SKM-1 (cell line): ENCODE results near the gene NHLRC2.
"Not testable (repeated sequence)": the region's sequence is repeated elsewhere in the genome, so short reads cannot be mapped to it uniquely, and the experiment has no call there.

Experiments used
- DNase-seq: peaks from one replicate; lab custom pipeline; 2025; ENCODE audit not compliant: unreplicated experiment; lab: John Stamatoyannopoulos, UW

Gene NHLRC2, protein sequence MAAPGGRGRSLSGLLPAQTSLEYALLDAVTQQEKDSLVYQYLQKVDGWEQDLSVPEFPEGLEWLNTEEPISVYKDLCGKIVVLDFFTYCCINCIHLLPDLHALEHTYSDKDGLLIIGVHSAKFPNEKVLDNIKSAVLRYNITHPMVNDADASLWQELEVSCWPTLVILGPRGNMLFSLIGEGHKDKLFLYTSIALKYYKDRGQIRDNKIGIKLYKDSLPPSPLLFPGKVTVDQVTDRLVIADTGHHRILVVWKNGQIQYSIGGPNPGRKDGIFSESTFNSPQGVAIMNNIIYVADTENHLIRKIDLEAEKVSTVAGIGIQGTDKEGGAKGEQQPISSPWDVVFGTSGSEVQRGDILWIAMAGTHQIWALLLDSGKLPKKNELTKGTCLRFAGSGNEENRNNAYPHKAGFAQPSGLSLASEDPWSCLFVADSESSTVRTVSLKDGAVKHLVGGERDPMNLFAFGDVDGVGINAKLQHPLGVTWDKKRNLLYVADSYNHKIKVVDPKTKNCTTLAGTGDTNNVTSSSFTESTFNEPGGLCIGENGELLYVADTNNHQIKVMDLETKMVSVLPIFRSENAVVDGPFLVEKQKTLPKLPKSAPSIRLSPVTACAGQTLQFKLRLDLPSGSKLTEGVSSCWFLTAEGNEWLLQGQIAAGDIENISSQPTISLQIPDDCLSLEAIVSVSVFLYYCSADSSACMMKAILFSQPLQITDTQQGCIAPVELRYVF

GRCh38 chr10:113854013-113854760 is at the start of gene NHLRC2, which contains the start of gene DCLRE1A:
Gene NHLRC2 (plus strand): TSS chr10:113854661. CDS start chr10:113854873, 212 bp downstream.
Gene DCLRE1A (minus strand): TSS chr10:113854082. CDS start chr10:113853182, 900 bp downstream.
- DNase-seq: peak; percentile 66

DNA sequence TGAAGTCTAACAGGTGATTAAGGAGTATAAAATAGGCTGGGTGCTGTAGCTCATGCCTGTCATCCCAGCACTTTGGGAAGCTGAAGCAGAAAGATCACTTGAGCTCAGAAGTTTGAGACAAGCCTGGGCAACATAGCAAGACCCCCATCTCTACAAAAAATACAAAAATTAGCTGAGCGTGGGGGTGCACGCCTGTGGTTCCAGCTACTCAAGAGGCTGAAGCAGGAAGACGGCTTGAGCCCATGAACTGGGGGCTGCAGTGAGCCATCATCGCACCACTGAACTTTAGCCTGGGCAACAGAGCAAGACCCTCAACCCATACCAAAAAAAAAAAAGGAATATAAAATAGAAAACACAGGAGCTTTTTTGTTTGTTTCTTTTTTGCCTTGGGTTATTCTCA is 48.0 kb upstream of the NHLRC2 start:
- no peak for DNase-seq

- DNase-seq: no peak
Observed at GRCh38 chr10:113808168-113808567, 46.3 kb upstream of the NHLRC2 start.

DNA sequence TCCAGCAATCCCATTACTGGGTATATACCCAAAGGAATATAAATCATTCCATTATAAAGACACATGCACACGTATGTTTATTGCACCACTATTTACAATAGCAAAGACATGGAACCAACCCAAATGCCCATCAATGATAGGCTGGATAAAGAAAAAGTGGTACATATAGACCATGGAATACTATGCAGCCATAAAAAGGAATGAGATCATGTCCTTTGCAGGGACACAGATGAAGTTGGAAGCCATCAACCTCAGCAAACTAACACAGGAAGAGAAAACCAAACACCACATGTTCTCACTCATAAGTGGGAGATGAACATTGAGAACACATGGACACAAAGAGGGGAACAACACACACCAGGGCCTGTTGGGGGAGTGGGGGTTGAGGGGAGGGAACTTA is 39.8 kb upstream of the NHLRC2 start:
- DNase-seq: not testable (repeated sequence)

GRCh38 chr10:113819989-113820388 is 34.5 kb upstream of the NHLRC2 start:
- no peak for DNase-seq

- DNase-seq: no peak
Observed at GRCh38 chr10:113820507-113820906, 34.0 kb upstream of the NHLRC2 start.

DNA sequence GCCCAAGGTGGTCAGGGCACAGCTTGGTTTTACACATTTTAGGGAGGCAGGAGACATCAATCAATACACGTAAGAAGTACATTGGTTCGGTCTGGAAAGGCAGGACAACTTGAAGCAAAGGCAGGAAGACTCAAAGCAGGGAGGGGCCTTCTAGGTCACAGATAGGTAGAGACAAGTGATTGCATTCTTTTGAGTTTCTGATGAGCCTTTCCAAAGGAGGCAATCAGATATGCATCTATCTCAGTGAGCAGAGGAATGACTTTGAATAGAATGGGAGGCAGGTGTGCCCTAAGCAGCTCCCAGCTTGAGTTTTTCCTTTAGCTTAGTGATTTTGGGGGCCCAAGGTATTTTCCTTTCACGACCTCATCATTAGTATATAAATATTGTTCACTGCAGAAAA is 33.2 kb upstream of the NHLRC2 start:
- DNase-seq: not testable (repeated sequence)

DNA sequence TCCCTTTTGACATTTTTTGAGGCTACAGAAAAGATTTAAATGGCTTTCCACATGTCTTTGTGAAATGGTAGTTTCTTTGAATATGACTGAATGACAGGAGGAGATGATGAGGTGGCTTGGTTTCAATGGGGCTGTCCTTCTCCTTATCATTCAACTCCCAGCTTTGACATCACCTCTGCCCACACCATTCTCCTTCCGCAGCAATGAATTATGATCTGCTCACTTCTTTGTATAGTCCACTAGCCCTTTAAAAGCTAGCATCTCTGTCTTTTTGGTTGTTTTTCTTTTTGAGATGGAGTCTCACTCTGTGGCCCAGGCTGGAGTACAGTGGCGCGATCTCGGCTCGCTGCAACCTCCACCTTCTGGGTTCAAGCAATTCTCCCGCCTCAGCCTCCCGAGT is 32.3 kb upstream of the NHLRC2 start:
- DNase-seq: no peak

DNA sequence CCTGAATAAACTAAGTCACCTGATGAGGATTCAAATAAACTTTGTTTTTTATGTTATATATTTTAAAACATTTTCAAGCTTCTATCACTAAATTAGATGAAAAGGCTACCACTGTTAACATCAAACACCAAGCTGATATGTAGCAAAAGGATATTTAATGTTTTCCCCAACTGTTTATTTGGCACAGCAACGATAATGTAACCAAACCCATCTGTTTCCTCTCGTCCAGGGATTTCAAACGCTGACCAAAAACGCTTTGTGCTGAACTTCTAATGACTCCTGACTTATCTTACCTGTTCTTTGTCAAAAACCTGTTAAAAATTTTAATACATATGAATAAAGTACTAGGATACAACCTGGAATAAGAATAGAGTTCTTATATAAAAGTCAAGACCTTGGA is 31.1 kb upstream of the NHLRC2 start:
- no peak for DNase-seq

DNA sequence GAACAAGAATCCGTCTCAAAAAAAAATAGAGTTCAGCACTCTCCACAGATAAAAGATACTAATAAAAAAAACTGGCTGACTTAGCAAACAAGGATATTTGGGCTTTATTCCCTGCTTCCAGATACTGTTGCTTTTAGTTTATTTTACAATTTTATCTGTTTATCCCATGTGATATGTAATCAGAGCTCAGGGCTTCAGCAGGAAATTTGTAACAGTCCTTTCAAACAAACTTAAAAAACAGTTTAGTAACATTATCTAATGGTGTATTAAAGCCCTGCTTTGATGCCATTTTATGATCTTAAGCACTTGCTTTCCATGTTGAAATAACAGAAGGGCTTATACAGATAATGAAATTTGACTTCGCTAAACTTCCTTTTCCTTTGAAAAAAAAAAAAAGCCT is 28.7 kb upstream of the NHLRC2 start:
- no peak for DNase-seq

- DNase-seq: not testable (repeated sequence)
Observed at GRCh38 chr10:113828567-113828966, 25.9 kb upstream of the NHLRC2 start.

DNA sequence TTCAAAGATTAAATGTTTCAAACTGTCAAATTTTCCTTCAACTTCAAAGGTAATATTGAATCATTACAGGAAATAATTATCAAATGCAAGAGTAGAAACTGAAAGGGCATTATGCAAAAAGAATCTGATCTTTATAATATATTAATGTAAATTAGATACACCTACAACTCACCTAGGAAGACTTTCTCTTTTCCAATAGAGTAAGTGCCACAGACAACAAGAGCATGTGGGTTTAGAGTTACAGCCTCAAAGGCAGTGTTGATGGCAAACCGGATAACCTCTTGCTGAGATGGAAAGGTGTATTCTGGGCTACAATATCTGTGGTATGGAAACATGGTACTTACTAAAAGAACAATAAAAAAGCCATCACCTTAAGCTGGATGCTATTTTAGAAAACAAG is 12.3 kb upstream of the NHLRC2 start:
- DNase-seq: no peak

DNA sequence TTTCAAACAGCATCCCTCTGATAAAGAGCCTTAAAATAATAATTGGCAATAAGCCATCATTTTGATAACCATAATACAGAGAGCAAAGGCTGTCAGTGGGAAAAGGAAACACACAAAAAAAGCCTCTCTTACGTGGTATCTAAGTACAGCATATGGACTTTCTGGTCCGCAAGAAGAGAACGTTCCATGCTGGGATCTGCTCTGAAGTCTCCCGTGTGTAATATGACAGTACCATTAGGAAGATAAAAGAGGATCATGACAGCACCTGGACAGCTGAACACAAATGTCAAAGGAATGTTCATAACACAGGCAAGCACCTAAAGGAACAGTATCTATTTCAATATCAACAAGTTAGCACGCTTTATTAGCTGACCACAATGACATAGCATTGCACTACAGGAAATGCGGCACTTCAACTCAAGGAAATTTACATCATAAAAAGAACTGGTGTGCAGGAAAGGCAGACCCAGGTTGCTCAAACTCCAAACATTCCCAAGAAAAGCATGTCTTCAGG is 10.4 kb upstream of the NHLRC2 start:
- DNase-seq: no peak

GRCh38 chr10:113846036-113846435 is 8.4 kb upstream of the NHLRC2 start:
- no peak for DNase-seq

DNA sequence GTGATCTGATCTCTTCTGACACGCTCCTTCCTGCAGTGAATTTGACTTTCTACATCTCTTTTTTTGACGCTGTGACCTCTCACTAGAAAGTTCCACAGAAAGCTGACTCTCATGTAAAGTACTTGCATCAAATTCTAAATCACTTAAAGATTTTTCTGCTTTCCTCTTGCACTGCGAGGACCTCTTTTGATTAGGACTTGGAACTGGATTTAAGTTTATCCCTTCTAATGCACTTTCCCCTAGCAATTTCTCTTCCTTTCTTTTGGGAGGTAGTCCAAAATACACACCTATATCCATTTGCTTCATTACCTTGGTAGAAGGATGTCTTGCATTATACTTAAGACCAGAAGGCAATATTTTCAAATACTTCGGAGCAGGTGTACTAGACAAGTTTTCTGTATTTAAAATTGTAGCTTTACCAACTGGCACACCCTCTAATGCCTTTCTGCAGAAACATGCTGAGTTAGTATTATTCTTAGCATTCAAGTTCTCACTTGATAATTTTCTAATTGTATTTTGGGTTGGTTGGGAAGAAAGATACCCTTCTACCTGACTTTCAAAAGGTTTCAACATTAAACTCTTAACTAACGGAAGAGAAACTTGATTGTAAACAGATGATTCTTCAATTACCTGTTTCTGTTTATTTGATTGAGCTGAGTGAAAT is 5.2 kb upstream of the NHLRC2 start:
- no peak for DNase-seq

GRCh38 chr10:113849946-113850345 is 4.5 kb upstream of the NHLRC2 start:
- no peak for DNase-seq

DNA sequence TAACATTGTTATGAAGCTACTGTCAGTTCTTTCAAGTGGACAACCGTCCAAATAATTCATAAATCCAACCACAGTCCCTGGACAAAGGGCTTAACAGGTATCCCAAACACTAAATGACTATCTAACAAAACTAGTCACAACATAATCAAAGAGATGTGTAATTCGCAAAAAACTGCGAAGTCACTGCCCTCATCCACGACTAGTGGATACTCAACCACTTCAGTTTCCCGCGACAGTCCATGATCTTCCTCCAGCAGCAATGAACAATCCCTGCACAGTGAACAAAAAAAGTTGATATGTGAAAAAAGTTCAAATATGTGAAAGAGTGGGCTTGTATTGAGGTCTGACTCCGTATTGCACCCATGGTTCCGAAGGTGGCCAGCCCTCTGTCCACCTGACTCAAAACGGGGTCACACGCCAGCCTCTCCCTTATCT is 866 bp upstream of the NHLRC2 start:
- no peak for DNase-seq

- no peak for DNase-seq
Observed at GRCh38 chr10:113854761-113855588, 514 bp downstream of the NHLRC2 start.

DNA sequence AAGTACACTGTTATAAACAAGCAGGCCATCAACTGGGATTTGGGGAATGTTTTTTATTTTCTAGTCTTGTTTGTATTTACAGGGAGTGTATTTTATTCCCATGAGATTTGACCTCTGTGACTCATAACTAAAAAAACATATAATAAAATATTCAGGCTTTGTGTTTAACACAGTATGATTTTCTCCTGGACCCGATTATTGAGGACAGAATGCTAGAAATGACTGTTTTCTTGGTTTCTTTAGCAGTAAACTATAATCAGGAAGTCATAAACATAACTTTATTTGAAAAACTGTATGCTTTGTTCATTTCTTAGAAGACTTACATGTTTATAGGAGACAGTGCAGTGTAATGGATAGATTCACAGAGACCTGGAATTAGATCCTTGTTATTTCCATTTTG is 2.1 kb downstream of the NHLRC2 start:
- no peak for DNase-seq

- no peak for DNase-seq
Observed at GRCh38 chr10:113857210-113857609, 2.7 kb downstream of the NHLRC2 start.
